Gastrocnemius medialis (tissue), 4 donors: ENCODE results near the gene HP. TPM values are rescaled to one million over a fixed set of nuclear protein-coding genes. Genes with fewer than 3 reads are reported as not detected.

ENCODE experiments used
- ATAC-seq, 2 donors: fragments of 150-250 bp; one replicate each; pipeline ENCODE4 v1.9.1; 2016
- DNase-seq, 2 donors: peaks; one replicate each; pipeline ENCODE4 v3.0.0-alpha.2; 2019
- H3K27ac ChIP-seq, 4 donors: fragments of 200-600 bp; sonication (generic); 1 replicate in 1 of 4; 2 replicates in 3 of 4; pipeline ENCODE4 v1.5.1; 2016 to 2018; ENCODE audit warnings: mild to moderate bottlenecking in 2 of 4, moderate library complexity in 1 of 4
- H3K27me3 ChIP-seq, 3 donors: fragments of 200-600 bp; sonication (generic) in 2 of 3; 1 replicate in 1 of 3; 2 replicates in 2 of 3; pipeline versions ENCODE4 v1.5.1 to v1.6.0; 2016 to 2019; ENCODE audit warnings: mild to moderate bottlenecking in 1 of 3, moderate library complexity in 1 of 3
- H3K36me3 ChIP-seq, 2 donors: fragments of 200-600 bp; sonication (generic) in 1 of 2; one replicate each; pipeline ENCODE4 v1.5.1; 2017 to 2018
- H3K4me1 ChIP-seq, 2 donors: fragments of 200-600 bp; sonication (generic) in 1 of 2; one replicate each; pipeline ENCODE4 v1.5.1; 2016 to 2017; ENCODE audit warnings: mild to moderate bottlenecking in 2 of 2
- H3K4me3 ChIP-seq, 4 donors: fragments of 200-600 bp; sonication (generic) in 3 of 4; 1 replicate in 1 of 4; 2 replicates in 3 of 4; pipeline ENCODE4 v1.5.1; 2016 to 2019; ENCODE audit warnings: mild to moderate bottlenecking in 2 of 4
- H3K9me3 ChIP-seq, 3 donors: fragments of 200-600 bp; sonication (generic) in 2 of 3; 1 replicate in 1 of 3; 2 replicates in 2 of 3; pipeline ENCODE4 v1.5.1; 2016 to 2019
- POLR2A ChIP-seq, 2 donors: fragments of 450-650 bp; IDR thresholded peaks; one replicate each; pipeline ENCODE4 v1.6.1; 2017; ENCODE audit warnings: antibody characterized with exemption in 2 of 2, mild to moderate bottlenecking in 2 of 2, moderate library complexity in 2 of 2
- in situ Hi-C, 4 donors: fragments of 200-750 bp; cut with MboI; loops; one replicate each; pipeline versions ENCODE4 v1.15.0 to v1.8.0; 2017; ENCODE audit warnings: low sequenced_read_pairs in 4 of 4
- intact Hi-C: fragments of 100-400 bp; cut with DNase I; formaldehyde crosslinking; loops from one replicate; pipeline ENCODE4 v1.15.1; 2023; ENCODE audit warnings: low total_unique reads
- total RNA-seq, 4 donors: library from RNA; depleted of rRNA; stranded (reverse); fragments of >200 nt; gene quantifications; one replicate each; pipeline versions ENCODE4 v1.1.0 to v1.2.3, GENCODE V29; 2016
- TF ChIP-seq, protein P1 (sequence below), 5 experiments: fragments of 450-650 bp in 3 of 5; fragments of 200-600 bp in 2 of 5; sonication (generic) in 2 of 5; IDR thresholded peaks in 4 of 5; conservative IDR thresholded peaks in 1 of 5; 1 replicate in 4 of 5; 2 replicates in 1 of 5; pipeline ENCODE4 v1.5.1; 2016 to 2019; ENCODE audit warnings: antibody characterized with exemption in 5 of 5, mild to moderate bottlenecking in 3 of 5, moderate library complexity in 3 of 5

HP gene
- total RNA-seq, 4 donors from 2014 or later, result 1.5 to 206 (median 63.7) TPM; not detected in 1

GRCh38 chr16:72036098-72036497 lies 18.2 kb upstream of the HP start:
- Histone ChIP-seq H3K9me3 (no peaks in the 10 kb centered on the region), H3K36me3 (no peaks in the 10 kb centered on the region), H3K4me1 (no peaks in the 10 kb centered on the region), H3K27me3 (no peaks in the 10 kb centered on the region), H3K27ac (no peak overlapping the region), H3K4me3 (no peak overlapping the region)
- in situ Hi-C loops (no loop called here), intact Hi-C loops (no loop called here)
- TF ChIP-seq POLR2A (IDR thresholded peaks at IDR 0.05), result no peak
- ATAC-seq, result no peak
- no peak for DNase-seq

- intact Hi-C loops (no loop called here), in situ Hi-C loops (no loop called here)
- ATAC-seq (peak; percentile 89 to 94), DNase-seq (peak; percentile 81 to 87)
- Histone ChIP-seq H3K27ac (peak overlapping the region; percentile 76 to 85 (median 81)), H3K36me3 (no peaks in the 10 kb centered on the region), H3K4me1 (peaks cover 20 to 27% of the 10 kb centered on the region in 2 donors), H3K9me3 (no peaks in the 10 kb centered on the region), H3K27me3 (no peaks in the 10 kb centered on the region), H3K4me3 (no peak overlapping the region)
- no peak for TF ChIP-seq POLR2A (IDR thresholded peaks at IDR 0.05)
- TF ChIP-seq, protein P1, sequence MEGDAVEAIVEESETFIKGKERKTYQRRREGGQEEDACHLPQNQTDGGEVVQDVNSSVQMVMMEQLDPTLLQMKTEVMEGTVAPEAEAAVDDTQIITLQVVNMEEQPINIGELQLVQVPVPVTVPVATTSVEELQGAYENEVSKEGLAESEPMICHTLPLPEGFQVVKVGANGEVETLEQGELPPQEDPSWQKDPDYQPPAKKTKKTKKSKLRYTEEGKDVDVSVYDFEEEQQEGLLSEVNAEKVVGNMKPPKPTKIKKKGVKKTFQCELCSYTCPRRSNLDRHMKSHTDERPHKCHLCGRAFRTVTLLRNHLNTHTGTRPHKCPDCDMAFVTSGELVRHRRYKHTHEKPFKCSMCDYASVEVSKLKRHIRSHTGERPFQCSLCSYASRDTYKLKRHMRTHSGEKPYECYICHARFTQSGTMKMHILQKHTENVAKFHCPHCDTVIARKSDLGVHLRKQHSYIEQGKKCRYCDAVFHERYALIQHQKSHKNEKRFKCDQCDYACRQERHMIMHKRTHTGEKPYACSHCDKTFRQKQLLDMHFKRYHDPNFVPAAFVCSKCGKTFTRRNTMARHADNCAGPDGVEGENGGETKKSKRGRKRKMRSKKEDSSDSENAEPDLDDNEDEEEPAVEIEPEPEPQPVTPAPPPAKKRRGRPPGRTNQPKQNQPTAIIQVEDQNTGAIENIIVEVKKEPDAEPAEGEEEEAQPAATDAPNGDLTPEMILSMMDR (IDR thresholded peaks at IDR 0.05 in 4 of 5, conservative IDR thresholded peaks at IDR 0.05 in 1 of 5), result no peak
Observed at GRCh38 chr16:72042157-72042660, 12.1 kb upstream of the HP start.

DNA sequence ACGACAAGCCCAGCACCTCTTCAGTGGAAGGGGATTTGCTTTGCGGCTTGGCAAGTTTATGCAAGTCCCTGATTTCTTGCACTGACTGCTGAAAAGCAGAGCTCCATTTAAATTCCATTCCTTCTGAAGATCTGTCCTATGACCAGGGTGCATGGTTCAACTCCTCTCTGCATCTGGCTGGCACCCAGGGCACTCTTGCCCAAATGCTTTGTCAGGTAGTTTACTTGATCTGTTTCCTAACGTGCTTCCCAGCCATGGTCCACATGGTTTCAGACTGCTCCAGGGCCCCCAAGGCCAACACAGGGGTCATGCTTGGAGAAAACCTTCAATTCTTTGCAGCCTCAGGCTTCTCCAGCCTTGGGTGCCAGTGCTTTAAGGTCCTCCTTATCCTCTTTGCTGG lies 11.2 kb upstream of the HP start:
- H3K27me3 ChIP-seq, result no peaks in the 10 kb centered on the region
- DNase-seq (peak in 1 of 2 donors; percentile 61), ATAC-seq (peak in 1 of 2 donors; percentile 13)
- intact Hi-C loops, result no loop called here
- H3K9me3 ChIP-seq, result no peaks in the 10 kb centered on the region
- peak overlapping the region; percentile 76 to 85 (median 81) for H3K27ac ChIP-seq
- H3K4me1 ChIP-seq, result peaks cover 20 to 27% of the 10 kb centered on the region in 2 donors
- no peaks in the 10 kb centered on the region for H3K36me3 ChIP-seq
- H3K4me3 ChIP-seq, result no peak overlapping the region
- TF ChIP-seq POLR2A (IDR thresholded peaks at IDR 0.05), result no peak
- TF ChIP-seq, protein P1 (IDR thresholded peaks at IDR 0.05 in 4 of 5, conservative IDR thresholded peaks at IDR 0.05 in 1 of 5), result no peak
- in situ Hi-C loops, result no loop called here

DNA sequence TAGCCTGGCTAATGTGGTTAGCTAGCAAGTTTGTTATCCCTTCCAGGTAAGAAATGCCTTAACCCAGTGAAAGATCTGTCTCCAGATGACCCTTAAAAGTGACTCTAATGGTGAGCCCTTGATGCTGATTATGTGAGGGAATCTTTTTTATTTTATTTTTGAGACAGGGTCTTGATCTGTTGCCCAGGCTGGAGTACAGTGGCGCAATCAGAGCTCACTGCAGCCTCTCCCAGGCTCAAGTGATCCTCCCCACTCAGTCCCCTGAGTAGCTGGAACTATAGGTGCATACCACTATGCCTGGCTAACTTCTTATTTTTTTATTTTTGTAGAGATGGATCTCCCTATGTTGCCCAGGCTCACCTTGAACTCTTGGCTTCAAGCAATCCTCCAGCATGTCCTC lies 10.8 kb upstream of the HP start:
- H3K27me3 ChIP-seq, result no peaks in the 10 kb centered on the region
- peaks cover 20 to 27% of the 10 kb centered on the region in 2 donors for H3K4me1 ChIP-seq
- in situ Hi-C loops, result no loop called here
- intact Hi-C loops, result no loop called here
- no peak for TF ChIP-seq POLR2A (IDR thresholded peaks at IDR 0.05)
- TF ChIP-seq, protein P1 (IDR thresholded peaks at IDR 0.05 in 4 of 5, conservative IDR thresholded peaks at IDR 0.05 in 1 of 5), result no peak
- H3K36me3 ChIP-seq, result no peaks in the 10 kb centered on the region
- peak overlapping the region; percentile 76 to 85 (median 81) for H3K27ac ChIP-seq
- H3K4me3 ChIP-seq, result no peak overlapping the region
- H3K9me3 ChIP-seq, result no peaks in the 10 kb centered on the region
- ATAC-seq (no peak), DNase-seq (no peak)

DNA sequence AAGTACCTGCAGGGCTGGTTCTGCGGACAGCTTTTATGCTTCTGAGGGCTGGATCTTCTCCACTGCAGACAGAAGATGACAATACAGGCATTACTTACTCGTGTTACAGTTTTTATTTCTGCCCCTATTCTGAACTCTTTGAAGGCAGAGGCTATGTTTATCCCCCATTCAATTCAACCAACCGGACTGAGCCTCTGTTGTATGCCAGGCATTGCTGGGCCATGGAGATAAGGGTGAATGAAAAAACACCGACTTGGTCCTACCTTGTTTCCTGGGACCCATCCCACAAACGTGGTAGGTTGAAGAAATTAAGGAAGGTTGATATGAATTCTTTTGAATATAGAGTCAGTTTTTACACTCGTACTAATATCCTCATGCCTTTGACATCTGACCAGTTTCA lies 10.0 kb upstream of the HP start:
- no peaks in the 10 kb centered on the region for H3K27me3 ChIP-seq
- ATAC-seq, result no peak
- H3K27ac ChIP-seq, result no peak overlapping the region
- TF ChIP-seq, protein P1 (IDR thresholded peaks at IDR 0.05 in 4 of 5, conservative IDR thresholded peaks at IDR 0.05 in 1 of 5), result no peak
- TF ChIP-seq POLR2A (IDR thresholded peaks at IDR 0.05), result no peak
- in situ Hi-C loops (no loop called here), intact Hi-C loops (no loop called here)
- DNase-seq, result no peak
- H3K4me1 ChIP-seq, result peaks cover 20 to 27% of the 10 kb centered on the region in 2 donors
- no peak overlapping the region for H3K4me3 ChIP-seq
- H3K9me3 ChIP-seq, result no peaks in the 10 kb centered on the region
- no peaks in the 10 kb centered on the region for H3K36me3 ChIP-seq
